Colonic mucosa (tissue), 4 donors: Measurements from ENCODE around the gene LYRM1. TPM values are rescaled to one million over a fixed set of nuclear protein-coding genes. Genes with fewer than 3 reads are reported as not detected.

Experiments used
- DNase-seq: peaks from one replicate; pipeline ENCODE4 v3.0.0-alpha.2; 2020
- H3K27ac ChIP-seq: fragments of 200-600 bp; one replicate; pipeline ENCODE4 v1.8.0; 2021
- H3K27me3 ChIP-seq: fragments of 200-600 bp; one replicate; pipeline ENCODE4 v1.8.0; 2021
- H3K36me3 ChIP-seq: fragments of 200-600 bp; one replicate; pipeline ENCODE4 v1.8.0; 2021
- H3K4me1 ChIP-seq: fragments of 200-600 bp; one replicate; pipeline ENCODE4 v1.8.0; 2021; ENCODE audit warnings: mild to moderate bottlenecking
- H3K4me3 ChIP-seq: fragments of 200-600 bp; one replicate; pipeline ENCODE4 v1.8.0; 2021
- H3K9ac ChIP-seq, 2 donors: one replicate each; pipeline ENCODE4 v1.7.0; 2013; ENCODE audit warnings: control low read depth in 2 of 2, low read depth in 2 of 2, low read length in 2 of 2
- H3K9me3 ChIP-seq: fragments of 200-600 bp; one replicate; pipeline ENCODE4 v1.8.0; 2021
- intact Hi-C: fragments of 100-400 bp; cut with DNase I; formaldehyde crosslinking; loops from one replicate; pipeline ENCODE4 v1.14.1; 2022
- total RNA-seq, 2 donors: library from RNA; stranded (reverse); fragmentation: NEBNext Ultra II Directional in 1 of 2; extraction: Animal tissue kit (Norgen Biotek cat#: 25700) in 1 of 2; gene quantifications; one replicate each; pipeline ENCODE4 v1.2.1, GENCODE V29; 2021
- TF ChIP-seq, protein P1 (sequence below): fragments of 200-600 bp; IDR thresholded peaks from one replicate; pipeline ENCODE4 v1.8.0; 2022; ENCODE audit warnings: antibody characterized with exemption, mild to moderate bottlenecking
- donor health status: healthy.
- donor health status: DM: no; HTN: no; CAD: no.
- donor health status: DM: no; HTN: no; CAD: no.

Gene LYRM1
- total RNA-seq, 2 donors from 2014 or later = 17.6 to 21.2 TPM

DNA sequence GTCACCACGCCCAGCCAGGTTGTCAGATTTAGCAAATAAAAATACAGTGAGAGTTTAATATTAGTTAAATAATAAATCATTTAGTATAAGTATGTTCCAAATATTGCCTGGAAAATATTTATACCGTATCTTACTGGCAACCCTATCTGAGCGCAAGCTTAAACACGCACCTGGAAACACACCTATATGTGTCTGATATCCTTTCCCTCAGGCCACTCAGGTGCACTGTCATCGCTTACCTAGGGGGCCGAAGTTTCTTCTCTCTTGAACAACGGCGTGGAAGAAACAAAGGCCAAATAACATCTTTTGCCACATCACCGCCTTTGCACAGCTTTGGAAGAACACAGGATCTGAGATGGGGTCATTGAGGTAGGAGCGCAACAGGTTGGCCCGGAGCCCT, 54.0 kb downstream of the LYRM1 start:
- no peak overlapping the region for H3K9ac ChIP-seq
- H3K36me3 ChIP-seq = no peaks in the 10 kb centered on the region
- H3K4me1 ChIP-seq = no peaks in the 10 kb centered on the region
- intact Hi-C loops = no loop called here
- no peak for DNase-seq
- H3K4me3 ChIP-seq = no peak overlapping the region
- TF ChIP-seq, protein P1, sequence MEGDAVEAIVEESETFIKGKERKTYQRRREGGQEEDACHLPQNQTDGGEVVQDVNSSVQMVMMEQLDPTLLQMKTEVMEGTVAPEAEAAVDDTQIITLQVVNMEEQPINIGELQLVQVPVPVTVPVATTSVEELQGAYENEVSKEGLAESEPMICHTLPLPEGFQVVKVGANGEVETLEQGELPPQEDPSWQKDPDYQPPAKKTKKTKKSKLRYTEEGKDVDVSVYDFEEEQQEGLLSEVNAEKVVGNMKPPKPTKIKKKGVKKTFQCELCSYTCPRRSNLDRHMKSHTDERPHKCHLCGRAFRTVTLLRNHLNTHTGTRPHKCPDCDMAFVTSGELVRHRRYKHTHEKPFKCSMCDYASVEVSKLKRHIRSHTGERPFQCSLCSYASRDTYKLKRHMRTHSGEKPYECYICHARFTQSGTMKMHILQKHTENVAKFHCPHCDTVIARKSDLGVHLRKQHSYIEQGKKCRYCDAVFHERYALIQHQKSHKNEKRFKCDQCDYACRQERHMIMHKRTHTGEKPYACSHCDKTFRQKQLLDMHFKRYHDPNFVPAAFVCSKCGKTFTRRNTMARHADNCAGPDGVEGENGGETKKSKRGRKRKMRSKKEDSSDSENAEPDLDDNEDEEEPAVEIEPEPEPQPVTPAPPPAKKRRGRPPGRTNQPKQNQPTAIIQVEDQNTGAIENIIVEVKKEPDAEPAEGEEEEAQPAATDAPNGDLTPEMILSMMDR = no peak
- H3K9me3 ChIP-seq = no peaks in the 10 kb centered on the region
- H3K27ac ChIP-seq = no peak overlapping the region
- H3K27me3 ChIP-seq = no peaks in the 10 kb centered on the region

DNA sequence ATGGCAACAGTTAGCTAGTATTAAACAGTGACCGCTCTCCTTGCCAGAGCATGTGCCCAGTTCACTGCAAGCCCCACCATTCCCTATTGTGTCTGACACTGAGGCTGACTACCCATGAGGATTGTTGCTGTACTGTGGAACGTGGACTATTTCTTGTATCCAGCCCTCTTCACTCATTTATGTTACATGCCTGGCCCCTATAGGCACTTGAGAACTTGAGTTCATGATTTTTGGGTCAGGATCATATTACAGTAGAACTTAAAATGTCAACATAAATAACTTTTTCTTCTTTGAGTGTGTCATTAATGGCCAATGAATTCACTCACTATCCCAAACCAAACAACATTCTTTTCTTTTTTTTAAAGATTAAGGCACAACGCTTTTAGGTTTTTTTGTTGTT, 55.7 kb downstream of the LYRM1 start:
- no peak for DNase-seq

DNA sequence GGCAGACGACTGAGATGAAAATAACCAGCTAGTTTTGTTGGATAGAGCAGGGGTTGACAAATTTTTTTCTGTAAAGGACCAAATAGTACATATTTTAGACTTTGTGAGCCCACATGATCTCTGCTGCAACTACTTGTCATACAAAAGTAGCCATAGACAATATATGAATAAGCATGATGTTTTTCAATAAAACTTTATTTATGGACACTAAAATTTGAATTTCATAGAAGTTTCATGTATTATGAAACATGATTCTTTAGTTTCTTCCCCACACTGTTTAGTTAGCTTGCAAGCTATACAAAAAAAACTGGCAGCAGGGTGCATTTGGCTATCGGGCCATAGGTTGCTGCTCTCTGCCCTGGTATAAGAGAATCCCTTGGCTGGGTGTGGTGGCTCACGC, 56.6 kb downstream of the LYRM1 start:
- Histone ChIP-seq H3K27me3 (no peaks in the 10 kb centered on the region), H3K4me1 (no peaks in the 10 kb centered on the region), H3K4me3 (no peak overlapping the region), H3K9me3 (no peaks in the 10 kb centered on the region), H3K36me3 (no peaks in the 10 kb centered on the region), H3K27ac (no peak overlapping the region), H3K9ac (no peak overlapping the region)
- DNase-seq = no peak
- TF ChIP-seq, protein P1 = no peak
- intact Hi-C loops = no loop called here

More for the DNA sequence above, 55.7 kb downstream of the LYRM1 start:
- intact Hi-C loops = no loop called here
- H3K27ac ChIP-seq = no peak overlapping the region
- no peak overlapping the region for H3K9ac ChIP-seq
- TF ChIP-seq, protein P1 = no peak
- H3K27me3 ChIP-seq = no peaks in the 10 kb centered on the region
- no peaks in the 10 kb centered on the region for H3K36me3 ChIP-seq
- H3K4me3 ChIP-seq = no peak overlapping the region
- no peaks in the 10 kb centered on the region for H3K4me1 ChIP-seq
- no peaks in the 10 kb centered on the region for H3K9me3 ChIP-seq

DNA sequence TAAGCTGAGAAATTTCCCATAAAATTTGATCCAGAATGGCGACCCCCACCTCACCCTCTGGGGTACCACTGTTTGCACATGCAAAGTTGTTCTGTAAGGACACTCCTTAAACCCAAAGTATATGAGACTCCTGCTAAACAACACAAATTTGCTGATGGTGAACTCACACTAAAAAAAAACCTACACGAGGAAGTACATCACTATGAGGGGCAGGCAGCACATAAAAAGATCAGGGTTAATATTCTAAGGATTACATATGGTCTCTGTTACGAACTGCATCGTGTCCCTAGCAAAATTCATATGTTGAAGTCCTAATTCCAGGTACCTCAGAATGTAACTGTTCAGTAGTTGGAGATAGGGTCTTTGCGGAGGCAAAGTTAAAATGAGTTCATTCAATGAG, 60.3 kb downstream of the LYRM1 start:
- H3K4me3 ChIP-seq = no peak overlapping the region
- H3K27ac ChIP-seq = no peak overlapping the region
- no peak overlapping the region for H3K9ac ChIP-seq
- no peak for DNase-seq
- intact Hi-C loops = no loop called here
- H3K27me3 ChIP-seq = no peaks in the 10 kb centered on the region
- TF ChIP-seq, protein P1 = no peak
- no peaks in the 10 kb centered on the region for H3K36me3 ChIP-seq
- H3K4me1 ChIP-seq = no peaks in the 10 kb centered on the region
- no peaks in the 10 kb centered on the region for H3K9me3 ChIP-seq

DNA sequence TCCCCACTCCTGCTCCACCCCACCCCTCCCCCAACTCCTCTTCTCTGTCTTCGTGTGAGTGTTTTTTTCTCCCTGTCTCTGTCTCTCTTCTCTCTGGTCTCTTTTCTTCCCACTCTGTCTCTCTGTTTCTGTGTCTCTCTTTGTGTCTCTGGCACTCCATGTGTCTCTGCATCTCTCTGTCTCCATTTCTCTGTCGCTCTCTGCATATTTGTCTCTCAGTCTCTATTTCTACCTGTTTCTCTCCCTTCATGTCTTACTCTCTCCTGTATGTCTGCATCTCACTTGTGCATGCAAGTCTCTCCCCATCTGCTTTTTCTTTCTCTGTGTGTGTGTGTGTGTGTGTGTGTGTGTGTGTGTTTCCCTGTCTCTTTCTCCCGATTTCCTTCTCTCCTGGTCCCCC, 68.2 kb downstream of the LYRM1 start:
- H3K36me3 ChIP-seq = no peaks in the 10 kb centered on the region
- no peak for DNase-seq
- intact Hi-C loops = no loop called here
- H3K4me1 ChIP-seq = no peaks in the 10 kb centered on the region
- TF ChIP-seq, protein P1 = no peak
- no peak overlapping the region for H3K4me3 ChIP-seq
- H3K9ac ChIP-seq = no peak overlapping the region
- no peaks in the 10 kb centered on the region for H3K27me3 ChIP-seq
- H3K27ac ChIP-seq = no peak overlapping the region
- H3K9me3 ChIP-seq = no peaks in the 10 kb centered on the region

DNA sequence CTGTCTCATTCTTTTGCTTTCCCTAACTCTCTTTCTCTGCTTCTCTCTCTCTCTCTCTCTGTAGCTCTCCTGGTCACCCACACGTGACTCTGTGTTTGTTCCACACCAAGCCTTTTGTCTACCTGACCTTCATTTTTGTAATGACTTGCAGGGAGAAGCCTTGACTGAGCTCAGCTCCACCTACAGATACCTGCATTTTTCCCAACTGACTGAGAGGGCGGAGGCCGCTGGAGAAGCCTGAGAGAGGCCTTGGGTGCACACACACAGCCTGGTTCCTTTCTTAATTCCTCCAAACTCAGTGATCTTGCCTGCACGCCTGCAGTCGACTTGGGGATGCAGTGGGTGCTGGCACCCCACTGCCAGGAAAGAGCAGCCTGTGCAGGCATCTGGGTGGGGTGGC, 68.8 kb downstream of the LYRM1 start:
- no peak overlapping the region for H3K9ac ChIP-seq
- H3K4me1 ChIP-seq = no peaks in the 10 kb centered on the region
- H3K9me3 ChIP-seq = no peaks in the 10 kb centered on the region
- no peaks in the 10 kb centered on the region for H3K36me3 ChIP-seq
- no peaks in the 10 kb centered on the region for H3K27me3 ChIP-seq
- H3K4me3 ChIP-seq = no peak overlapping the region
- TF ChIP-seq, protein P1 = no peak
- intact Hi-C loops = no loop called here
- no peak overlapping the region for H3K27ac ChIP-seq
- no peak for DNase-seq
